Hindlimb muscle (tissue), 1 donor: Measurements from ENCODE around the gene RINT1. TPM values are rescaled to one million over a fixed set of nuclear protein-coding genes. Genes with fewer than 3 reads are reported as not detected.
"Not testable (repeated sequence)": the region's sequence is repeated elsewhere in the genome, so short reads cannot be mapped to it uniquely, and the experiment has no call there.

Experiments used
- DNase-seq: peaks from one replicate; pipeline ENCODE4 v3.0.0-alpha.2; 2013
- polyA plus RNA-seq: library from polyadenylated mRNA; unstranded; fragments of 120-200 nt; gene quantifications from one replicate; pipeline ENCODE4 v1.2.1, GENCODE V29; 2013; ENCODE audit not compliant: insufficient read length

The RINT1 gene
- polyA plus RNA-seq, 1 donor = 21.5 TPM

DNA sequence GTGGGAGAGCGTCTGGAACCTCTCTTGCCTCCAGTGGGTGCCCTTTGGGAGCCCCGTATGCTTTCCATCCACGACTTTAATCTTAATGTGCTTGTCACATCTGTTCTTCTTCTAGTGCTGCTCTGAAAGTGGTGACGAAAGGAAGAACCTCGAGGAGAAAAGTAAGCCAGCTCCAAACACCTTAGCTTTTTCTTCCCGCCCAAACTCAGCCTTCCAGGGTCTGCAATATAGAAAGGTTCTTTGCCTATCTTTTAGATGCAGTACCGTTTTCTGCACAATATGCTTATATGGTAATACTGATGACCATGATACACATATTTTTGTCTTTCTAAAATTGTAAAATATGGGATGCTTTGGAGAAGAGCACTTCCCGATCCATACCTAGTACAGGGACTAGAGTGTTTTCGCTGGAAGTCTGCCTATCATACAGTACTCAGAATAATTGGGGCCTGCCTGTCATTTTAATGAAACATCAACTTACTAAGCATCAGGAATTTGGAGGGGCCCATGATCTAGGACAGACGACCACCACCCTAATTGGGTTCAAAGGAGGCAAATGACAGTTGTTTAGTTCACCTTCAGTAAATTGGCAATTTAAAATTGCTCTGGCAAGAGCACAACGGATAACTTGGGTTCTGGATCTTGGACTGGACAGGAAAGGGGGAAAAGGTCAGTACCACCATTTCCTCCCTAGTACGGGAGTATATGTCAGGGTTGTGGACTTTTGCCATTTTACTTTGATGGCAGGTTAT is 884 bp downstream of the RINT1 start:
- DNase-seq = no peak

DNA sequence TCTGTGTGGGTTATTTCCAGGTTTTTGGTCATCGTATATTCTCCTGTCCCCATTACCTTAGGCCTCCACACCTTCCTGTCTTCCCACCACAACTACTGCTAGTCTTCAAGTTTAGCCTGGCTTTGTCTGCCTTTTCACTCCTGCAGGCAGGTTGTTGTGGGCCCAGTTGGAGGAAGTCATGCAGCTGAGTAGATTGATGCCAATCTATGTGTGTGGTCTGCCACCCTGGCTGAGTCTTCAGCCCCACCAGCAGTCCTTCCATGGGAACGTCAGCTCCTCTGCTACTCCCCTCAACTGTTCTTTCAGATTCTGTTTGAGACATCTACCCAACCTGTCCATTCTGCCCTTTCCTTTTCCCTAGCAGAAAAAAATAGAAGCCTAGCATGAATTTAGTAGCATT is 6.3 kb downstream of the RINT1 start:
- no peak for DNase-seq

DNA sequence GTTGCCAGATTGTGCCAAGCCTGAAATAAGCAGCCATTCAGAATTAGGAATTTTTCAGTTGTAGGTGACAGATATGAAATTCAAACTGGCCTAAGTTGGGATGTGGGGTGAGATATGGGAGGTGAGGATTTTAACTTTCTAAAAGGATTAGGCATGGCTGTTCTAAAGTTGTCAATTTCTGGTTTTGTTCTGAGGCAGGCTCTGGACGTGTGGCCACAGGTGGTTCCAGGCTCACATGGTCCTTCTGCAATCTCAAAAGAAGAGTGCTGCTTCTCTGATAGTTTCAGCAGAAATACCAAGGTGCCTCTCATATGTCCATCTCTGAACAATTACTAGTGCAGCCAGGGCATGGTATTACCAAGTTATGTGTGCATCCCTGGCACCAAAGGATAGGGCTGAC is 27.9 kb downstream of the RINT1 start:
- no peak for DNase-seq

DNA sequence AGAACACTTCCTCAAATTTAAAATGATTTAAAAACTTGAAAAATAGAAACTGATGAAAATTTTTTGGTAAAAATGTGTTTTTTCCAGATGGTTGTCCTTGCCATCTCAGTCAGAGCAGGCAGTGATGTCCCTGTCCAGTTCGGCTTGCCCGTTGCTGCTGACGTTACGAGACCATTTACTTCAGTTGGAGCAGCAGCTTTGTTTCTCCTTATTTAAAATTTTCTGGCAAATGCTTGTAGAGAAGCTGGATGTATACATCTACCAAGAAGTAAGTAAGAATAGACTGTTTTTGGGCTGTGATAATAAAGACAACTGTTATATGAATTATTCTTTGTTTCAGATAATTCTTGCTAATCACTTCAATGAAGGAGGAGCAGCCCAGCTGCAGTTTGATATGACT is 33.2 kb downstream of the RINT1 start:
- DNase-seq = no peak

DNA sequence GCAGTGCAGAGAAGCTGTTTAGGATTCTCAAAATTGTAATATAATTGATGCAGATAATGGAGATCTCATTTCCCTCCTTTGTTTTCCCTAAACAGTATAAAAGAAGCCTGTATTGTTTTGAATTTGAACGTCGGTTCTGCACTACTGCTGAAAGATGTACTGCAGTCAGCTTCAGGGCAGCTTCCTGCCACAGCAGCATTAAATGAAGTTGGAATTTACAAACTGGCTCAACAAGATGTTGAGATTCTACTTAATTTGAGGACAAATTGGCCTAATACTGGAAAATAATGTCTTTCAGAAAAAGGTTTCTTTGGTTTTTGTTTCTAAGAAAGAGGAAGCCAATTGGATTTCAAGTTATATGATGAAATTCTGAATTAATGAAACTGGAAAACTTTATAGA is 35.0 kb downstream of the RINT1 start:
- no peak for DNase-seq

DNA sequence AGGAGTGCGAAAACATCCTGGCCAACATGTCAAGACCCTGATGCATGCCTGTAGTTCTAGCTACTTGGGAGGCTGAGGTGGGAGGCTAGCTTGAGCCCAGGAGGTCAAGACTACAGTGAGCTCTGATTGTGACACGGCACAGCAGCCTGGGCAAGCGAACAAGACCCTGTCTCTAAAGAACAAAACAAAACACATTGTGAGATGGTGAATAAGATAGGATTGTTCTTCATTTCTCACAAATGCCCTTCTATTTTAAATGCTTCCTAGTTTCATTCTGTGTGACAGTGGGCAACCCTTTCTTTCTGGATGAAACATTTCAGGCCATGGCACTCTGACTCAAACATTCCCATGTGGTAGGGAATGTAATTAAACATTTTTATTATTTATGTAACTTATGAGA is 35.8 kb downstream of the RINT1 start:
- DNase-seq = no peak

DNA sequence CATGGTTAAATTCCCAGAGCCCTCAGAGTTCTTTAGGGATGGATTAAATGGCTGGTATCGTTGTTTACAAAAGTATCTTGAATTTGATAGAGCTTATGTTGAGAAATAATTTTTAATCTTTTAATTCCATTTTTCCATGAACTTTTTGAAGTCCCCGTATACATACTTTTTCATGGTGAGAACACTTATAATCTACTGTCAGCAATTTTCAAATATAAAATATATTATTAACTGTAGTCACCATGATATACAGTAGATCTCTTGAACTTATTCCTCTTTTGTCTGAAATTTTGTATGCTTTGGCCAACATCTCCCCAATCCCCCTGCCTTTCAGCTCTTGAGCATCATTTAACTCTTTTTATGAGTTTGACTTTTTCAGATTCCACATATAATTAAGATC is 39.9 kb downstream of the RINT1 start:
- no peak for DNase-seq

DNA sequence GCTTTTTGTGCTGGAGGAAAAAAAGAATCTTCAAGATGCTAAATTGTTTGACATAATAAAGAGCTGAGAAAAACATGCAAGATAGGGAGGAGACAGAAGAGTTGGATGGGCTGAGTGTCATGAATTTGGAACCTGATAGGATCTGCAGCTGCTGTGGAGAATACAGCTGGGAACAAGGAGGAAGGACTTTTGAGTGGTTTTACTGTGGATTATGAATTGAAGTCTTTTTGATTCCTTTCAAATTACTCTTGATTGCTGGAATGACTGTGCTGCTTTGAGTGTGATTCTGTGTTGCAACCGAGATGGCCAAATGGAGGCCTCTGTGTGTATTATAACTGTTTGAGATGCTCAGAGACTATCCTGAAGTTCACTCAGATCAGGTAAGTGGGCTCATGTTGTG is 45.2 kb downstream of the RINT1 start:
- no peak for DNase-seq

DNA sequence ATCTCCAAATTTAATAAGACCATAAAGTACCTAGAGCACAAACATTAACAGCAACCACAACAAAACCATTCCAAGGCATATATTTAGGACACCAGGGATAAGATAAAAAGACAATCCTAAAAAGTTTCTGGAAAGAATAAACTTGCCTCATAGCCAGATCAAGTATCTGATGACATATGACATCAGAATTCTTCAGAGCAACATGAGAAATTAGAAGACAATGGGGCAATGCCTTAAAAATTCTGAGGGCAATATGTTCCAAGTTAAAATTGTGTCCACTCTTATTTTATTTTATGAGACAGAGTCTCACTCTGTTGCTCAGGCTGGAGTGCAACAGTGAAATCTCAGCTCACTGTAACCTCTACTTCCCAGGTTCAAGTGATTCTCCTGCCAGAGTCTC is 46.5 kb downstream of the RINT1 start:
- no peak for DNase-seq

DNA sequence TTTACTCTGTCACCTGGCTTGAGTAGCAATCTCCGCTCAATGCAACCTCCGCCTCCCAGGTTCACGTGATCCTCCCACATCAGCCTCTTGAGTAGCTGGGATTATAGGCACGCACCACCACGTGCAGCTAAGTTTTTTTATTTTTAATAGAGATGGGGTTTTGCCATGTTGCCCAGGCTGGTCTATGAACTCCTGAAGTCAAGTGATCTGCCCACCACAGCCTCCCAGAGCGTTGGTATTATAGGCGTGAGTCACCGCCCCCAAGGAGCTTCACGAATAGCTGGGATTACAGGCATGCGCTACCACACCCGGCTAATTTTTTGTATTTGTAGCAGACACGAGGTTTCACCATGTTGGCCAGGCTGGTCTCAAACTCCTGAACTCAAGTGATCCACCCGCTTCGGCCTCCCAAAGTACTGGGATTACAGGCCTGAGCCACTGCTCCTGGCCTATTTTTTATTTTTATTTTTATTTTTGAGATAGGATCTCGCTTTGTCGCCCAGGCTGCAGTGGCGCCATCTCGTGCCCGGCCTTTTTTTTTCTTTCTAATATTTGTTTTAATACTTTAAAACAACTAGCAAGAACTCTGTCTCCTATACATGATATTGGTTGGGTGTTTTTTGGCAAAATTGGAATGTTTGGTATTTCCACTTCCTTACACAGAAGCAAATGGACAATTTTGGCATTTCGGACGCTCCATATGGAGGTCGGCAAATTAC is 48.2 kb downstream of the RINT1 start:
- DNase-seq = no peak

DNA sequence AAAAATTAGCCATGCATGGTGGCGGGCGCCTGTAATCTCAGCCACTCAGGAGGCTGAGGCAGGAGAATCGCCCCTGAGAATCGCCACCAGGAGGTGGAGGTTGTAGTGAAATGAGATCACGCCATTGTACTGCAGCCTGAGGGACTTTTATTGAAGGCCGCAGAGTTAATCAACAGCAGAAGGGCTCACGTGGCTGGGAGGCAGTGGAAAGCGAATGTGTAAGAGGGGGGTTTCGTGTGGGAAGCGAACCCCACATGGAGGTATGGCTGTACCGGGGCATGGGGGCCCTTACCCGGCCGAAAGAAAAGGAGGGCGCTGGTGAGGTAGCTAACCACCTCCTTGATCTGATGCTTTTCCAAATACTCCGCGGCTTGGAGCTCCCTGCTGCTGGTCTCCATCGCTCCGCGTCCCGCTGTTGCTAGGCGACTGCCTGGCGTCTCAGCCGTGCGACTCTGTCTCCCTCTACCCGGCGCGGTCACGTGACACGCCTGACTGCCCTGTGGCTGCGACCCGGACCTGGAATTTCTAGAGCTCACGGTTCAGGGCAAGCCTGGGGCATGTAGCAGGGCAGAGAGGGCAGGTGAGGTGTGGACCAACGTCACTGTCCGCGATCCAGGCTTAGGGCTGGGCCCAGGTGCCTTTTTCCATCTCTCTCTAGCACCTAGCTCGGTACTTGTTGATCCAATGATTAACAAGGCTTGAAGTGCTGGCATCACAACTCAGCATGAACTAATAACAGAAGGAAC is 49.2 kb downstream of the RINT1 start, which contains the start of gene EFCAB10:
EFCAB10 (minus strand) TSS at position 428 of the 746 bp plus-strand sequence; CDS start at position 398, 30 bp downstream.
- peak; percentile 27 for DNase-seq

DNA sequence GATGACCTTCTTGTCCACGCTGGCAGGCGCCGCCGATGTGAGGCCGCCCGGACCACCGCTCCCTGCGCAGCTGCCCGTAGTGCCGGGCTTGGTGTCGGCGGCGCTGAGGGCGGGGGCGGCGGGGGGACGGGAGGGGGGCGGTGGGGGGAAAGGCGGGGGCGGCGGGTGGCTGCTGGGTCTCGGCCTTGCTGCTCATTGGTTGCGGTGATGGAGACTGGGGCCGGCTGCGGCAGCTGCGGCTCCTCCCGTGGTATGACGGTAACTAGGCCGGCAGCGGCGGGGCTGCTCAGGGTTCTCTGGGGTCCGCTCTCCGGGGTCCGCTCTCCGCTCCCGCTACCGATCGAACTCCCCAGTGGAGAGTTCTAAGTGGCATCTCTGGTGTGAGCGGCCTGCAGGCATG is 51.1 kb downstream of the RINT1 start:
- no peak for DNase-seq

DNA sequence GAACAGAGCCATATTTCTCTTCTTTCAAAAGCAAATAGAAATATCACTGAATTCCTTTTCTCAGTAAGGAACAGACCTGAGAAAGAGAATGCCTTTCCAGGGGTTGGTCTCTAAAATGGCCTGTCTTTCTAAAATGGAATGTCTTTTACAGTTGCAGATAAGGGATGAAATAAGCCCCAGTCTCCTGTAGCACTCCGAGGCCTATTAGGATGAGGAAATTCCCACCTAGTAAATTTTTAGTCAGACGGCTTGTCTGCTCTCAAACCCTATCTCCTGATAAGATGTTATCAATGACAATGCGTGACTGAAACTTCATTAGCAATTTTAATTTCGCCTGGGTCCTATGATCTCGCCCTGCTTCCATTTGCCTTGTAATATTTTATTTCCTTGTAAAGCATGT is 52.2 kb downstream of the RINT1 start:
- no peak for DNase-seq

DNA sequence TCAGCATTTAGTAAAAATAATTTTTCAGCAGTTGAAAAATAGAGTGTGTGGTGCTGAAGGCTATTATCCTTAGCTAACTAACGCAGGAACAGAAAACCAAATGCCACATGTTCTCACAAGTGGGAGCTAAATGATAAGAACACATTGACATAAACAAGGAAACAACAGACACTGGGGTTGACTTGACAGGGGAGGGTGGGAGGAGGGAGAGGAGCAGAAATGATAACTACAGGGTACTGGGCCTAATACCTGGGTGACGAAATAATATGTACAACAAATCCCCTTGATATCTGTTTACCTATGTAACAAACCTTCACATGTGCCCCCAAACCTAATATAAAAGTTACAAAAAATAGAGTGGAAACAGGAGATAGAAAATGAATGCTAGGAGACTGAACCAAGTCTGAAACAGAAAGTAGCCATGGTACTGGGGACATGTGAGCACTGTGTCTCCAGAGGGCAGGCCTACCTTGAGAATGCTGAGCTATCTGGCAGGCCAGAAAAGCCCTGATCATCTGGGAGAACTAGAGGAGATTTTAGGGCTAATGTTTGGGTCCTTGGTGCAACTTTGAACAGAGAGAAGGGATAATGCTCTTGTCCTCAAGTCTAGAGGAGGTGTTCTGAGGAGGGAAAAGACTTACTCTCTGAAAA is 54.0 kb downstream of the RINT1 start:
- DNase-seq = no peak

DNA sequence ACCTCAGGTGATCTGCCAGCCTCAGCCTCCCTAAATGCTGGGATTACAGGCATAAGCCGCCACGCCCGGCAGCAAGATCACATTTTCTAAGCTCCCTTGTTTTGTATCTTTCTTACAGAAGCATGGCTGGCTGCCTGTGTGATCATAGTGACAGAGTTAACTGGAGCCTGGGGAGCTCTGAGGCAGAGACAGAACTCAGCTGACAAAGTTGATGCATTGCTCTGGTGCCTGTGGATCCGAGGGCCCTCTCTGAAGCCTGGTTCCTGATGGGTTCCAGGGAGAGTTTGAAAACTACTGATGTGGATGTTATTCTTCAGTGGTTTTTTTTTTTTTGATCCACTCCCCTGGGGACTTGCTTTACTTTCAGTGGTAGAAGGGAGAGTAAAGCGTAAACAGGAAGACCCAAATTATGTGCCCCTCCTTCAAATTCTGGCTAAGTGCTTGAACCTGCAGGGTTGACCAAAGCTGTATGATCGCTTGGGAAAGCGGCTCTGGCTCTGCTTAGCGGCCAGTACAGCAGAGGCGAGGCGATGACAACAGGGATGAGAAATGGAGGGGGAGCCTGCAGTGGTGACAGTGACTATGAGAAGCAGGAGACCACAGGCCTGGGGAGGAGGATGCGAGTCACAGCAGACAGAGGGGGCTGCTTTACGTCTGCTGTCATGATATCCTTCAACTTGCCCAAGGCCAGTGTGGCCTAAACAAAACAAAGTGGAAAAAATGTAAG is 56.1 kb downstream of the RINT1 start:
- DNase-seq = no peak

DNA sequence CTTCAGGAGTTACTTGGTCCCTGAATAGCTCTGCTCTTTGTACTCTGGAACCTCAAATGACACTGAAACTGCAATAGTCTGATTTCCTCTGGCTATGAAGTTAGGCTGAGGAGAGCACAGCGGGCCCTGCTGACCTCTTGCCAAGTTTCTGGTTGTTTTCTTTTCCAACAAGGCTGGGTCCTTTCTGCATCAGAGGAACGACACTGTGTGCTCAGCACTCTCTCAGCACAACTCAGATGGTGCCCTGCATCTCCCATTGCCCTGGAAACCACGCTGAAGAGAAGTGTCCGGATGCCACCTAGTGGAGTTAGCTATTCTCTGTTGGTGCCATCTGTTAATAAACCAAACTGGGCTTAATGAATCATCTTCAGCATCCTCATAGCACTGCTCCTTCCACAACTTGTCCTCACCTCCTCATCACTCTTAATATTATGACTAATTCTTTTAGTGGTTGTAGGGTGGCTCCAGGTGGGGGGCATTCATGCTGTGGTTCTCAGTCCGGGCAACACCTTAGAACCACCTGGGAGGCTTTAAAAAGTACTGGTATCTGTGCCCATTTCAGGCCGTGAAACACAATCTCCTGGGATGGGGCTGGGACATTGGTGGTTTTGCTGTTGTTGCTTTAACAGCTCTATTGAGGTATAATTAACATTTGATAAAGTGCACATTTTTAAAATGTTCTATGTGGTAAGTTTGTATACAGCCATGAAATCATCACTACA is 57.5 kb downstream of the RINT1 start:
- DNase-seq = peak; percentile 20

DNA sequence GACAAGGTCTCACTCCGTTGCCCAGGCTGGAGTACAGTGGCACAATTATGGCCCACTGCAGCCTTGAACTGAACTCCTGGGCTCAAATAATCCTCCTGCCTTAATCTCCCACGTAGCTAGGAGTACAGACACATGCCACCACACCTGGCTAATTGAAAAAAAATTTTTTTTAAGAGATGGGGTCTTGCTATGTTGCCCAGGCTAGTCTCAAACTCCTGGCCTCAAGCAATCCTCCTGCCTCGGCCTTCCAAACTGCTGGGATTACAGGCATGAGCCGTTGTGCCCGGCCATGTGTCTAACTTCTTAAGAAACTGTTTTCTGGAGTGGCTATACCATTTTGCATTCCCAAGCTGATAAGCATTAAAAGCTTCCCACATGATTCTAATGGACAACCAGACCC is 58.8 kb downstream of the RINT1 start:
- no peak for DNase-seq

DNA sequence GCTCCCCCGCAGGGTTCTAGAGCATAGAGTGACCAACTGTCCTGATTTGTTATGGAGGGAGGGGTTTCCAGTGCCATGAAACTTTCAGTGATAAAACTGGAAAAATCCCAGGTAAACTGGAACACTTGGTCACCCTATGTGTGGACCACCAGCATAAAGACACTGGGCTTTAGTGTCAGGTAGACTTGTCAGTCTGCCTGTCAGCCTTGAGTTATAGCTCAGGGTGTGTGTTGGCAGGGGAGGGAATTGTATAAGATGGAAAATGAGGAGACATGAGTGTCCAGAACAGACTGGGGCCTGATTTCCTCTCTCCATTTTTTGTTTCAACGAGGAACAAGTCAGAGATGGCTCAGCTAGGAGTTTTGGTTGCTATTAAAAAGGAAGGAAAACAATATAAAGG is 59.5 kb downstream of the RINT1 start:
- no peak for DNase-seq

DNA sequence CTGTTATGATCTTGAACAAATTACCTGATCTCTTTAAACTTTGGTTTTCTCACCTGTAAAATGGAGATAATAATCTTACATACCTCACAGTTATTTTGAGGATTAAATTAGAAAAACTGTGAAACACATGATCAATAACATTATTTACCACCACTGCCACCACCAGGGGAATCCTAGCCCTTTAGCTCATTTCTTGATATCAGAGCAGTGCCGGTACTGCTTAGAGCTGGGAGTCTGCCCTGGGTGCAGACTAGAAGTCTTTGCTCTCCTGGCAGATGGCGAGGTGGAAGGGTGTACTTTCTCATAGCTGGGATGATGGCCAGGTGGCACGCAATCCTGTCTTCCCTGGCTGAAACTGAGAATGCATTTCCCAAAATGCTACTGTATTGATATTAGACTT is 62.0 kb downstream of the RINT1 start:
- peak; percentile 14 for DNase-seq

DNA sequence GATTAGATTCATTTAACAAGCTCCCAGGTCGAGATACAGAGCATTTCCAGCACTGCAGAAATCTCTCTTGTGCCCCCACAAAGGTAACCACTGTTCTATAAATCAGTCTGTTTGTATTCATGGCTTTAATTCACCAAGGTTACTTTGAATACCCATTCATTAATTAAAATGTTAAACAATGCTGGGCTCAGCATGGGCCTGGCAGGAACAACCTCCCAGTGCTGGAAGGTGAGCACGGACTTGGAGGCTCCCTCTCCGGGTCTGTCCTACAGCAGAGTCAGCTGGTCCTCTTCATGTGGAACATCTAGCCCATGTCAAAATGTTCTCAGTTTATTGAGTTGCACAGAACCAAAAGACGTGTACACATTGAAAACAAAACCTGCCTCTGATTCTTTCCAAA is 64.9 kb downstream of the RINT1 start:
- DNase-seq = no peak

DNA sequence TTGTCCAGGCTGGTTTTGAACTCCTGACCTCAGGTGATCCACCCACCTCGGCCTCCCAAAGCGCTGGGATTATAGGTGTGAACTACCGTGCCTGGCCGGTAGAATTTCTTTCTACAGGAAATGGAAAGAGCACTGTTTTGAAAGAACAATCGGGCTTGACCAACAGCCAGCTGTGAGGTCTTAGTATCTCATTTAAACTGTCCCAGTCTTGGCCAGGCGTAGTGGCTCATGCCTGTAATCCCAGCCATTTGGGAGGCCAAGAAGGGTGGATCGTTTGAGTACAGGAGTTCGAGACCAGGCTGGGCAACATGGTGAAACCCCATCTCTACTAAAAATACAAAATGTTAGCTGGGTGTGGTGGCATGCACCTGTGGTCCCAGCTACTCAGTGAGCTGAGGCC is 67.1 kb downstream of the RINT1 start:
- not testable (repeated sequence) for DNase-seq

DNA sequence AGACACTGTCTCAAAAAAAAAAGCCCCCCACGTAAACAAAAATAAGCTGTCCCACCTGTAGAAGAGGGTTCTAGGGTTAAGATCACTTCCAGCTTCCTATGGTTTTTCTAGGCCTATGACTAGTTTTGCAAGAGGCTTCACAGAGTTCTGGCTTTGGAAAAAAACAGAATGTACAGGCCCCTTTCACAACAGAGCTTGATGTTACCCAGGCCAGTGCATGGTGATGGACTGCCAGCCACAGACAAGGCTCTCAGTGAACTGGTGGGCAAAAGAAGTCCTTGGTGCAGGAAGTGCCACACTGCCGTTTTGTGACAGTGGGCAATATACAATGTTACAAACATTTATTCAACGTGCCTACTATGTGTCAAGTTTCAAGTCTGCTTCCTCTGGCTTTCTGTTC is 67.5 kb downstream of the RINT1 start:
- DNase-seq = no peak
